Gastrocnemius medialis (tissue), 4 donors: Measurements from ENCODE around the gene GALNT10.

Experiments
- POLR2A ChIP-seq, 2 donors: fragments of 450-650 bp; IDR thresholded peaks; one replicate each; pipeline ENCODE4 v1.6.1; 2017; ENCODE audit warnings: antibody characterized with exemption in 2 of 2, mild to moderate bottlenecking in 2 of 2, moderate library complexity in 2 of 2
- TF ChIP-seq, protein P1 (sequence below), 5 experiments: fragments of 450-650 bp in 3 of 5; fragments of 200-600 bp in 2 of 5; sonication (generic) in 2 of 5; IDR thresholded peaks in 4 of 5; conservative IDR thresholded peaks in 1 of 5; 1 replicate in 4 of 5; 2 replicates in 1 of 5; pipeline ENCODE4 v1.5.1; 2016 to 2019; ENCODE audit warnings: antibody characterized with exemption in 5 of 5, mild to moderate bottlenecking in 3 of 5, moderate library complexity in 3 of 5

DNA sequence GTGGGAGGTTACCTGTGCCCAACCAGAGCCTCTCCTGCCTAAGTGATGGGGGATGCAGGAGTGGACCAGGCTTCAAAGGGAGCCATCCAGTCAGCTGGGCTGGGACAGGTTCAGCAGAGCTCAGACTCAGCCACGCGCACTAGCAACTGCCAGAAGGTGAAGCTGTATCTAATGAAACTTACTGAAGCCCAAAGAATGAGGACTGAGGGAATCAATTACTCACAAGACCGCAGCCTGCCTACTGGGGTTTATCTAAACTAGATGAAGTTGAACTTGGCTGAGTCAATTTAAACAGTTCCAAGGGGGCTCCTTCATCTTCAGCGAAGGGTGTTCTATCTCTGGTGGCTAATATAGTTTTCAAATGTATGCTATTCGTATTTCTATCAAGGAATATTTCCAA lies 276.1 kb downstream of the GALNT10 start:
- TF ChIP-seq, protein P1, sequence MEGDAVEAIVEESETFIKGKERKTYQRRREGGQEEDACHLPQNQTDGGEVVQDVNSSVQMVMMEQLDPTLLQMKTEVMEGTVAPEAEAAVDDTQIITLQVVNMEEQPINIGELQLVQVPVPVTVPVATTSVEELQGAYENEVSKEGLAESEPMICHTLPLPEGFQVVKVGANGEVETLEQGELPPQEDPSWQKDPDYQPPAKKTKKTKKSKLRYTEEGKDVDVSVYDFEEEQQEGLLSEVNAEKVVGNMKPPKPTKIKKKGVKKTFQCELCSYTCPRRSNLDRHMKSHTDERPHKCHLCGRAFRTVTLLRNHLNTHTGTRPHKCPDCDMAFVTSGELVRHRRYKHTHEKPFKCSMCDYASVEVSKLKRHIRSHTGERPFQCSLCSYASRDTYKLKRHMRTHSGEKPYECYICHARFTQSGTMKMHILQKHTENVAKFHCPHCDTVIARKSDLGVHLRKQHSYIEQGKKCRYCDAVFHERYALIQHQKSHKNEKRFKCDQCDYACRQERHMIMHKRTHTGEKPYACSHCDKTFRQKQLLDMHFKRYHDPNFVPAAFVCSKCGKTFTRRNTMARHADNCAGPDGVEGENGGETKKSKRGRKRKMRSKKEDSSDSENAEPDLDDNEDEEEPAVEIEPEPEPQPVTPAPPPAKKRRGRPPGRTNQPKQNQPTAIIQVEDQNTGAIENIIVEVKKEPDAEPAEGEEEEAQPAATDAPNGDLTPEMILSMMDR (IDR thresholded peaks at IDR 0.05 in 4 of 5, conservative IDR thresholded peaks at IDR 0.05 in 1 of 5), result no peak
- no peak for TF ChIP-seq POLR2A (IDR thresholded peaks at IDR 0.05)
